Body of pancreas (tissue), 4 donors: ENCODE measurements around the gene TBCA.

Source experiments
- CTCF ChIP-seq, 7 experiments: fragments of 450-650 bp in 4 of 7; fragments of 200-600 bp in 3 of 7; sonication (generic) in 3 of 7; IDR thresholded peaks; one replicate each; pipeline ENCODE4 v1.5.1; 2016 to 2019; ENCODE audit warnings: antibody characterized with exemption in 7 of 7
- POLR2A ChIP-seq, 3 donors: fragments of 450-650 bp; IDR thresholded peaks; one replicate each; pipeline ENCODE4 v1.6.1; 2016; ENCODE audit warnings: antibody characterized with exemption in 3 of 3, mild to moderate bottlenecking in 2 of 3

- no peak for TF ChIP-seq CTCF (IDR thresholded peaks at IDR 0.05)
- TF ChIP-seq POLR2A (IDR thresholded peaks at IDR 0.05): no peak
Observed at GRCh38 chr5:77795268-77795667, 19.1 kb upstream of the TBCA start.
